Ovary (tissue), 3 donors: ENCODE data around the gene RHOD.

Experiments used
- CTCF ChIP-seq, 3 donors: fragments of 450-650 bp in 2 of 3; fragments of 200-600 bp in 1 of 3; IDR thresholded peaks; one replicate each; pipeline versions ENCODE4 v1.5.1 to v1.8.0; 2016 to 2022; ENCODE audit warnings: antibody characterized with exemption in 3 of 3, mild to moderate bottlenecking in 1 of 3
- EP300 ChIP-seq: sonication (generic); formaldehyde crosslinking; IDR thresholded peaks from one replicate; pipeline ENCODE4 v1.6.1; 2017; ENCODE audit warnings: antibody characterized with exemption
- POLR2A ChIP-seq: fragments of 450-650 bp; IDR thresholded peaks from one replicate; pipeline ENCODE4 v1.6.1; 2017; ENCODE audit warnings: antibody characterized with exemption, mild to moderate bottlenecking, moderate library complexity
- donor health status: DM: no; HTN: no; CAD: no.

- TF ChIP-seq CTCF (IDR thresholded peaks at IDR 0.05) (no peak), POLR2A (no peak), EP300 (no peak)
Observed at GRCh38 chr11:67072295-67072694, 15.6 kb downstream of the RHOD start.
